GM12878 (cell line): ENCODE measurements around the gene TMEM63B.

Source experiments
- CTCF ChIP-seq, 3 experiments: IDR thresholded peaks in 2 of 3; conservative IDR thresholded peaks in 1 of 3; 2 replicates each; pipeline ENCODE4 v1.5.1; 2011; ENCODE audit warnings: low read depth in 3 of 3, low read length in 3 of 3, mild to moderate bottlenecking in 3 of 3, control low read depth in 2 of 3, moderate library complexity in 2 of 3, inconsistent platforms in 1 of 3, mixed read lengths in 1 of 3; ENCODE audit not compliant: control insufficient read depth in 2 of 3, insufficient read depth in 1 of 3; ENCODE audit errors: extremely low read depth in 1 of 3
- ESRRA ChIP-seq: IDR thresholded peaks from 2 replicates; pipeline ENCODE4 v1.6.1; 2012; ENCODE audit warnings: mild to moderate bottlenecking, low read length, improper control_type of control experiment
- GABPA ChIP-seq: IDR thresholded peaks from 2 replicates; pipeline ENCODE4 v1.6.1; 2014; ENCODE audit warnings: antibody characterized with exemption, low read depth, mild to moderate bottlenecking, inconsistent platforms
- RELA ChIP-seq: fragments of 450-650 bp; IDR thresholded peaks from 2 replicates; pipeline ENCODE4 v1.8.0; 2014; ENCODE audit warnings: borderline replicate concordance; ENCODE audit not compliant: partially characterized antibody

- TF ChIP-seq CTCF (IDR thresholded peaks at IDR 0.05 in 2 of 3, conservative IDR thresholded peaks at IDR 0.05 in 1 of 3; ENCODE audit: control insufficient read depth in 2 of 3, extremely low read depth in 1 of 3, insufficient read depth in 1 of 3, low read depth in 3 of 3, low read length in 3 of 3) (no peak), ESRRA (no peak), RELA (no peak), GABPA (no peak)
Observed at GRCh38 chr6:44148306-44148705, 21.0 kb downstream of the TMEM63B start.
